DMS114 treated with DMSO at 0.1 percent for 48 hours (cell line): ENCODE data around the gene MAPRE2.
"Not testable (repeated sequence)": the region's sequence is repeated elsewhere in the genome, so short reads cannot be mapped to it uniquely, and the experiment has no call there.

Source experiments
- DNase-seq: peaks from one replicate; lab custom pipeline; 2025; ENCODE audit not compliant: unreplicated experiment; lab: John Stamatoyannopoulos, UW

MAPRE2 gene

DNA sequence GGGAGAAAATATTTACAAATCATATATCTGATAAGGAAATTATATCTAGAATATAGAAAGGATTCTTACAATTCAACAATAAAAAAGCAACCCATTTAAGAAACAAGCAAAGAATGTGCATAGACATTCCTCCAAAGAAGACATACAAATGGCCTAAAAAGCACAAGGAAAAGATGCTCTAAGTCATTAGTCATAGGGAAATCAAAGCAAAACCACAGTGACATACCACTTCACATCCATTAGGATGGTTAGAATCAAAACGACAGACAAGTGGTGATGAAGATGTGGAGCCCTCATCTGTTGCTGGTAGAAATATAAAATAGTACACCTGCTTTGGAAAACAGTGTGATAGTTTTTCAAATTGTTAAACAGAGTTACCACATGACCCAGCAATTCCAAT is 48.2 kb downstream of the MAPRE2 start:
- DNase-seq: no peak

- DNase-seq: no peak
Observed at GRCh38 chr18:35089891-35090550, 48.8 kb downstream of the MAPRE2 start.

DNA sequence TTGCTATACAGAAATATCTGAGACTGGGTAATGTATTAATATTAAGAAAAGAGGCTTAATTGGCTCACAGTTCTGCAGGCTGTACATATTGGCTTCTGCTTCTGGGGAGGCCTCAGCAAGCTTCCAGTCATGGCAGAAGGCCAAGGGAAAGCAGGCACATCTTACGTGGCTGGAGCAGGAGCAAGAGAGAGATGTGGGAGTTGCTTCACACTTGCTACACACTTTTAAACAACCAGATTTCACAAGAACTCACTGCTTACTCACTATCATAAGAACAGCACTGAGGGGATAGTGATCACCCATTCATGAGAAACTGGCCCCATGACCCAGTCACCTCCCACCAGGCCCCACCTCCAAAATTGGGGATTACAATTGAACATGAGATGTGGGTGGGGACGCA is 50.6 kb downstream of the MAPRE2 start:
- DNase-seq: no peak

GRCh38 chr18:35095983-35096676 is 54.9 kb downstream of the MAPRE2 start:
- DNase-seq: no peak

GRCh38 chr18:35096677-35097011 is 55.4 kb downstream of the MAPRE2 start:
- DNase-seq: no peak

- no peak for DNase-seq
Observed at GRCh38 chr18:35097195-35097594, 56.0 kb downstream of the MAPRE2 start.

DNA sequence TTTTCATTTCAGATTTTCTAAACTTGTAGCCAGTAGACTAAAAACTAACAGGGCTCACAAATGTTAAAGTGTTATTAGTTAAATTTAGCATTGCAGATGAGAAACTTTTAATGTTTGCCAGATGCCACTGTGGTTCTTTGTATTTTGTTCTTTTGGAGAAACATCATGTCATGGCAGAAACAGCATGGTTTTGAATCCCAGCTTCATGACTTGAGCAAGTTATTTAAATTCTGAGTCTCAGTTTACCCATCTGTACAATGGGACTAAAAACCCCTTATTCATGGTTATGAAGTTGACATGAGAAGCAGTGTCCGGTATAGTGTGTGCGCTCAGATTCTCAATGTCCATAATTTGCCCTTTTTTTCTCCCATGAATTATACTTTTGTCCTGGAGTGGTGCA is 56.5 kb downstream of the MAPRE2 start:
- DNase-seq: no peak

- DNase-seq: no peak
Observed at GRCh38 chr18:35099911-35100310, 58.7 kb downstream of the MAPRE2 start.

DNA sequence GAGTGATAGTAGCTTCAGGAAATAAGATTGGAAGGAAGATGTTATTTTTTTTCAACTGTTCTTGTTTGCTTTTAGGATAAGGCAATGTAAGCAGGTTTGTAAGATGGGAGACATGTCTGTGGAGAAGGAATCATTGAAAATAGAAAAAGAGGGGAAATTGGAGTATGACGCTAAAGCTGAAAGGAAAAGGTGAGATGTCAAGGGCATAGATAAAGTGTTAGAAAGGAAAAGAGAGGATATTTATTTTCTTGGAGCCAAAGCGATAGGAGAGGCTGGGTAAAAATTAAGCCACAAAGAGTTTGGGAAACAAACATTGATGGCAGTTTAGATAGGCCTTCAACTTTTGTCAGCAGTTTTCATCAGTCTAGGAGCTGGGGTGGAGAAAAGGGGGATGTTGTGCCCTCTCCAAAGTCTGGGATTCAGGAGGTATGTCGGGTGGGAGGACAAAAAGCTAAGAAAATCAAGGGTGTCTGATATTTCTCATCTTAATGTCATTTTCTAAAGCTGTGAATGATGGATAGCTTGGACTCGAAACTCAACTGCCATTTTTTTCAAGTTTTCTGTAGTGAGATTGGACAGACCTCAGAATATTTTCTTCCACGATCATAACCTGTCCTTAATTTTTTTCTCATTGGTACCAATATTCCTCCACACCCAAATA is 63.3 kb downstream of the MAPRE2 start:
- no peak for DNase-seq

- DNase-seq: no peak
Observed at GRCh38 chr18:35106013-35106844, 65.0 kb downstream of the MAPRE2 start.

DNA sequence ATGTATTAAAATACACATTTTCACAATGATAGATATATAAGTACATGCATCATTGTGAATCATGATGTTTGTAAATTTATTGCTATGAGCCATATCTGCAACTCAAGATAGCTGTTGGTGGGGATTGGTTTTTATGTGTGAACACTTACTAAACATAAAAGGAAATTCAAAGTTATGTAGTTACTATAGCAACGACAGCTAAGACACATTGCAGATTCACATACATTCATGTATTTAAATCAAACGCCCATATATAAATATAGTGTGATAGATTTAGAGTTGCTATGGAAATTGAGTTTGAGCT is 65.6 kb downstream of the MAPRE2 start:
- no peak for DNase-seq

GRCh38 chr18:35107216-35107615 is 66.0 kb downstream of the MAPRE2 start:
- DNase-seq: no peak

GRCh38 chr18:35108088-35108487 is 66.9 kb downstream of the MAPRE2 start:
- not testable (repeated sequence) for DNase-seq

DNA sequence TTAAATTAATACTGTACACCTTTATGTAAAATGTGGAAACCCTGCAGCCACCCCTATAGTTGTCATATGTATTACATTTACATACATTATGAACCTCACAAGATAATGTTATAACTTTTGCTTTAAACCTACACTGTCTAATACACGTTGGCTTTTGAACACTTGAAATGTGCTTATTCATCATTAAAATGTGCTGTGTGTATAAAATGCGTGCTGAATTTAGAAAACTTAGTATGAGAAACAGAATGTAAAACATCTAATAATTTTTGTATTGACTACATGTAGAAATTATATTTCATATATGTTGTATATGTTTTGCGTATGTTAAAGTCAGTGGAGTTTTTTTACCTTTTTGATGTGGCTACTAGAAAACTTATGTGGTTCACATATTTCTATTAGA is 68.8 kb downstream of the MAPRE2 start:
- no peak for DNase-seq

DNA sequence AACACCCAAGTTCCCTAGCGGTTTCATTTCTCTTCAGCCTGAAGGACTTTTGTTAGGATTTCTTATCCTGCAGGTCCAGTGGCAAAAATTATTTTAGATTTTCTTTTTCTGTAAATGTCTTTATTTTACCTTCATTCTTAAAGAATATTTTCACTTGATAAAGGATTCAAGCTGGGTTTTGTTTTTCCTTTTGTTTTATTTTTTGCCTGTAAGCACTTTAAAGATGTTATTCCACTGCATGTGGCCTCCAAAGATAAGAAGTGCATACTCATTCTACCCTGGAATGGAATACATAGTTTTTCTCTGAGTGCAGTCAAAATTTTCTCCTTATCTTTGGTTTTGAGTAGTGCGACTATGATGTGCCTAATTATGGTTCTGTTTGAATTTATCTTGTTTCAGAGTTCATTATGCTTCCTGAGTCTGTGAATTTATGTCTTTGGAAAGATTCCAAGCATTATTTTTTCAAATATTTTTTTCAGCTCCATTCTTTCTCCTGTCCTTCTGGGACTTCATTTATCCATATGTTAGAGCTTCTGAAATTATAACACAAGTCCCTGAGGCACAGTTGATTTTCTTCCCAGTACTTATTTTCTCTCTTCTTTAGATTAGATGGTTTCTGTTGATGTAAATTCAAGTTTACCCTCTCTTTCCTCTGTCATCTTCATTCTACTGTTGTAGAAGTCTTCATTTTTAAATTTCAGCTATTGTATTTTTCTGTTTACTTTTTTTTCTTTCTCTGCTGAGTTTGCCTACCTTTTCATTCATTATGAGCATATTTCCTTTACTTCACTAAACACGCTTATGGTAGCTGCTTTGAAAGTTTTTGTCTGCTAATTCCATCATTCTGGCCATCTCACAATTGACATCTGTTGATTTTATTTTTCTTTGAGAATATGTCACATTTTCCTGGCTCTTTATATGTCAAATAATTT is 69.6 kb downstream of the MAPRE2 start:
- no peak for DNase-seq

DNA sequence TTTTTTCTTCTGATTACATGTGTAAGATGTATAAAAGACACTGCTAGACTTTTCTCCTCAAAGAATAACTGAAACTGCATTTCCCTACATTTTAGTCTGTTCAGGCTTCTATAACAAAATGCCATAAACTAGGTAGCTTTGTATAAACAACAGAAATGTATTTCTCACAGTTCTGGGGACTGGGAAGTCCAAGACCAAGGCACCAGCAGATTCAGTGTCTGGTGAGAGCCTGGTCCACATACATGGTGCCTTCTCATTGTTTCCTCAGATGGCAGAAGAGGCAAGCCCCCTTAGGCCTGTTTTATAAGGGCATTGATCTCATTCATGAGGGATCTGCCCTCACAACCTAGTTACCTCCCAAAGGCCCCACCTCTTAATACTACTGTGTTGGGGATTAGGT is 71.5 kb downstream of the MAPRE2 start:
- no peak for DNase-seq

DNA sequence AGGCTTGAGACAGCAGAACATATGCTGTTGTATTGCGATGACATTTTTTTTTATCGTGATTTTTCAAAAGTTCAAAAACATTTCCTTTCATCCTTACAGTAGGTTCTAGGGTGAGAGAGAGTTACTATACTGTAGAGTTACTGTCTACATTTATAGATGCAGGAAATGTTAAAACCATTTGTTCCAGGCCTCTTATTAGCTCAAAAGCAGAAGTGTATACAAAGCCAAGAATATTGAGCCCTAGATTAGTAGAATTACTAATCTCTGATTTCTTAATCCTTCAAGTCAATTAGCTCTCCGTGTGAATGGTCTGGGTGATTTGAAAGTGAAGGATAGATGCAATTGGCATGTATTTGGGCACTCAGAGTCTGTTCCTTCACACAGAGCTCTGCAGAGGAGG is 73.1 kb downstream of the MAPRE2 start:
- DNase-seq: no peak

GRCh38 chr18:35116784-35117318 is 75.6 kb downstream of the MAPRE2 start:
- no peak for DNase-seq

DNA sequence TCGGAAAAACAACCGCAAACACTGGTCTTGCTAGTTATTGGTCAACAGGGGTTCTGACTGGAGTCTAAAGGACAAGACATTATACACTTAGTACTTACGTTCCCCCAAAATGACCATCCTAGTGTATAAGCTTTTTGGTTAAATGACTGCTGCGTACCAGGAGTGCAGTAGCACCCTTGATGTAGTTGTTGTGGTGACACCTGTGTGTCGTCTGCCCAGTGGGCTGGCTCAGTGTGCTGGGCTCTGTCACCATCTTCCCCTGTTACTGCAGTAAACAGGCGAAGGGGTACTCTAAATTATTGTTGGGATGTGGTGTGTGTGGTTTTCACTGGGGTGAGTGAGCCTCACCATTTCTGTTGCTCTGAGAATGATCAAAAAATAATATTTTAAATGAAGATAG is 76.2 kb downstream of the MAPRE2 start:
- DNase-seq: no peak

DNA sequence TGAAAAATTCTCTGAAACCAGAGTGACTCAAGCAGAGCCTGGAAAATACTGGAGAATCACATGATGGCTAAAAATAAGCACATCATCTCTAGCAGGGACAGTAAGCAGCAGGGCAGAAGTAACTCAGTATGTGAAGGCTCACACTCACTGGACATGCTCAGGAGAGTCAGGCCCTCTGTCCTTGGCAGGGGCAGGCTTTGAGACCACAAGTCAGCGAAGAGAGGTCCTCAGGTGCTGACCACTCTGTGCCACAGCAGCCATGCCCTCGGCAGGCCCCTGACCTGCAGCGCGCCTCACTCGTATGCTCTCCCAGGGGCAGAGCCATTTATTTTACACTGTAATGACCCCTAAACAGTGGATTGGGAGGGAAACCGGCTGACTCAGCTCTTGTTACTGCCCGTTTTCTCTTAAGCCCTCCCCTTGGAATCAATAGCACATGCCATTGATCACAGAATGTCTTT is 76.8 kb downstream of the MAPRE2 start:
- DNase-seq: no peak
